C4-2B (cell line): ENCODE measurements around the gene LARGE1.

ENCODE experiments used
- CTCF ChIP-seq: fragments of 450-650 bp; conservative IDR thresholded peaks from 2 replicates; pipeline ENCODE4 v1.5.1; 2017; ENCODE audit warnings: mild to moderate bottlenecking
- ZFX ChIP-seq: fragments of 450-650 bp; IDR thresholded peaks from 2 replicates; pipeline ENCODE4 v1.6.1; 2017

GRCh38 chr22:33224841-33225240, 695.4 kb downstream of the LARGE1 start:
- TF ChIP-seq CTCF (no peak), ZFX (no peak)
